Measurements from ENCODE around the gene DDR1.
"Not testable (repeated sequence)": the region's sequence is repeated elsewhere in the genome, so short reads cannot be mapped to it uniquely, and the experiment has no call there.

DDR1 gene

DNA sequence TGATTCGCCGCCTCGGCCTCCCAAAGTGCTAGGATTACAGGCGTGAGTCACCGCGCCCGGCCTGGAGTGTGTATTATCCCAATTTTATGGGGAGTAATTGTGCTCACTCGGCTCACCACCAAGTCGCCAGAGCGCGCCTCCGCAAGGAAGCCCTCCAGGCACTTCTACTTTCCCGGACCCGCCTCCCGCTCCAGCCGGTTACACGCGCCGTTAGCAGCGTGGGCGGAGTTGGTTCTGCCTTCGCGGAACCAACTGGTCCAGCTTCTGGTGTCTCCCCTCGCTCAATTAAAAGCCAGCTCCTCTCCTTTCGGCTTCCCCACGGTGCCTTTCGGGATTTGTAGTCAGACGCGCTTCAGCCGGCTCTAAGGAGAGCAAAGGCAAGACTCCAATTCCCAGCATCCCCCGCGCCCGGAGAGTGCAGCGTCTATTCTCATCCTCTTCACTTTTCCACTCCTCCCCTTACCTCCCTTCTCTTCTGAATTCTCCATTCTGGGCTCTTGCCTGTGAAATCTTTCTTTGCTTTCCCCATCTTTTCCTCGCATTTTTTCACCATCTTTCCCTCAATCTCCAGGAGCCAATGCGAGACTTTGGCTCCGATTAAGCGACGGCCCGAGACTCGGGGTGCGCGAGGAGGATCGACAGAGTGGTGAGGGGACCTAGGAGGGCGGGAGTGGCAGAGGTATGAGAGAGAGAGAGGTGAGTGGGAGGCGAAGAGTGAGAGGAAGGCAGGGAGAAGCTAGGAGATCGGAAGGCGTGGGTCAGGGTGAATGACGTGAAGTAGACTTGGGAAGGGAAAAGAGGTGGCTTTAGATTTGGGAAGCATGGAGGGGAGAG lies 23.7 kb downstream of the DDR1 start, which contains the start of gene GTF2H4:
TSS of gene GTF2H4 (plus strand) at position 450 of the 834 bp plus-strand sequence.
- ChIA-PET POLR2A (no interaction called here), CTCF (interaction anchor here (1.0 to 1.5 kb wide), 6 partner anchors 29 to 179 kb away, joined by 3 to 5 read pairs (median 3); no protein-coding TSS in a partner anchor)
- DNase-seq (ENCODE audit: extremely low spot score) = peak; percentile 94
- TF ChIP-seq, protein P1, sequence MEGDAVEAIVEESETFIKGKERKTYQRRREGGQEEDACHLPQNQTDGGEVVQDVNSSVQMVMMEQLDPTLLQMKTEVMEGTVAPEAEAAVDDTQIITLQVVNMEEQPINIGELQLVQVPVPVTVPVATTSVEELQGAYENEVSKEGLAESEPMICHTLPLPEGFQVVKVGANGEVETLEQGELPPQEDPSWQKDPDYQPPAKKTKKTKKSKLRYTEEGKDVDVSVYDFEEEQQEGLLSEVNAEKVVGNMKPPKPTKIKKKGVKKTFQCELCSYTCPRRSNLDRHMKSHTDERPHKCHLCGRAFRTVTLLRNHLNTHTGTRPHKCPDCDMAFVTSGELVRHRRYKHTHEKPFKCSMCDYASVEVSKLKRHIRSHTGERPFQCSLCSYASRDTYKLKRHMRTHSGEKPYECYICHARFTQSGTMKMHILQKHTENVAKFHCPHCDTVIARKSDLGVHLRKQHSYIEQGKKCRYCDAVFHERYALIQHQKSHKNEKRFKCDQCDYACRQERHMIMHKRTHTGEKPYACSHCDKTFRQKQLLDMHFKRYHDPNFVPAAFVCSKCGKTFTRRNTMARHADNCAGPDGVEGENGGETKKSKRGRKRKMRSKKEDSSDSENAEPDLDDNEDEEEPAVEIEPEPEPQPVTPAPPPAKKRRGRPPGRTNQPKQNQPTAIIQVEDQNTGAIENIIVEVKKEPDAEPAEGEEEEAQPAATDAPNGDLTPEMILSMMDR (IDR thresholded peaks at IDR 0.05; ENCODE audit: control extremely low read depth, extremely low read depth, low read depth, missing control alignments) = no peak

- ChIA-PET POLR2A (no interaction called here), CTCF (interaction anchor here (0.7 to 1.5 kb wide), 2 partner anchors 12 to 30 kb away, joined by 3 to 5 read pairs; no protein-coding TSS in a partner anchor)
- TF ChIP-seq, protein P1 (IDR thresholded peaks at IDR 0.05; ENCODE audit: control extremely low read depth, extremely low read depth, low read depth, missing control alignments) = no peak
- no peak for DNase-seq (ENCODE audit: extremely low spot score)
These were observed 24.4 kb downstream of the DDR1 start for GRCh38 chr6:30908700-30909099.

GRCh38 chr6:30910473-30910872 lies 26.2 kb downstream of the DDR1 start:
- POLR2A ChIA-PET; DNase-seq (ENCODE audit: extremely low spot score): not testable (repeated sequence)
- CTCF ChIA-PET = interaction anchor here (0.7 to 1.3 kb wide), 2 partner anchors 10 to 286 kb away, joined by 3 read pairs; no protein-coding TSS in a partner anchor

DNA sequence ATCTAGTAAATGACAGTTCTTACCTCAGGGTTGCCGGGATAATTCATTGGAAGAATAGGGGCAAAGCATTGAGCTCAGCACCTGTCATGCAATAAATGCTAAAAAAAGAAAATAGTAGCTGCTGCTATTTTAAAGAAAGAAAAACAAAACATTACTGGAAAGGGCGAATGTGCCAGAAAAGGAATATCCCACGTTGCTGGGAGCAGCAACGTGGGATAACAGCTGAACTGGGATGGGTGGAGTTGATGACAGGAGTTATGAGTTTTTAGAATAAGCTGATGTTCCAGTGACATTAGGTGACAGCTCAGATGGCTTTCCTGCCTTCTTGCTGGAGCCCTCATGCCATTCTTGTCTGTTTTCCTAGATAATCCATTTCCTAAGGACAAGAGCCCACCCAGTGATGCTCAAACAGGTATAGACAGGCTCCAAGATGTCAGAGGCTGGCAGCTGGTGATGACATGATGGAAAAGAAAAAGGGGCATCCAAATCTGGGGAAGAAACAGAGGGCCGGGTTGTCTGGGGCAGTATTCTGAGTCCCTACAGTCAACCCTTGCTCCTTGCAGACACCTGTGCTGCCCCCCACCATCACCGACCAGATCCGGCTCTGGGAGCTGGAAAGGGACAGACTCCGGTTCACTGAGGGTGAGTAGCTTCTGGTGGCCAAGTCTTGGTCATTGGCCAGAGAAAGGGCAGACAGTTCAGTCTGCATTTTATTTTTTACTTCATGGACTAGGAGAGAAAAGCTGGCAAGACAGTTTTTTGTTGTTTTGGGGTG lies 28.6 kb downstream of the DDR1 start:
- no peak for DNase-seq (ENCODE audit: extremely low spot score)
- ChIA-PET POLR2A (interaction anchor here (0.6 to 1.3 kb wide), 5 partner anchors 9 to 550 kb away, joined by 3 to 7 read pairs (median 3); no protein-coding TSS in a partner anchor), CTCF (interaction anchor here (0.9 to 7.6 kb wide), 21 partner anchors 8 to 234 kb away, joined by 3 to 115 read pairs (median 21); partner anchors contain the start of gene DDR1)
- TF ChIP-seq, protein P1 (IDR thresholded peaks at IDR 0.05; ENCODE audit: control extremely low read depth, extremely low read depth, low read depth, missing control alignments) = no peak

DNA sequence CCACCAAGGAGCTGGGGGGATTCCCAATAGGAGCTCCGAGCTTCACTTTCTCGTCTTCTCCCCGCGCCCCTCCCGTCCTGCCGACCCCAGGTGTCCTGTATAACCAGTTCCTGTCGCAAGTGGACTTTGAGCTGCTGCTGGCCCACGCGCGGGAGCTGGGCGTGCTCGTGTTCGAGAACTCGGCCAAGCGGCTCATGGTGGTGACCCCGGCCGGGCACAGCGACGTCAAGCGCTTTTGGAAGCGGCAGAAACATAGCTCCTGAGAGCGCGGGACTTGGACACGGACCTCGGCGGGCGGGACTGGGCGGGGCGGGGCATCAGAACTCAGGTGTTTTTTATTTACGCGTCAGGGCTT lies 29.4 kb downstream of the DDR1 start:
- CTCF ChIA-PET = interaction anchor here (0.9 to 7.6 kb wide), 26 partner anchors 9 to 381 kb away, joined by 3 to 115 read pairs (median 10); partner anchors contain the start of genes DDR1 and DHX16
- TF ChIP-seq, protein P1 (IDR thresholded peaks at IDR 0.05; ENCODE audit: control extremely low read depth, extremely low read depth, low read depth, missing control alignments) = no peak
- no peak for DNase-seq (ENCODE audit: extremely low spot score)
- POLR2A ChIA-PET = interaction anchor here (0.6 to 1.3 kb wide), 6 partner anchors 10 to 549 kb away, joined by 3 to 7 read pairs (median 3); no protein-coding TSS in a partner anchor

DNA sequence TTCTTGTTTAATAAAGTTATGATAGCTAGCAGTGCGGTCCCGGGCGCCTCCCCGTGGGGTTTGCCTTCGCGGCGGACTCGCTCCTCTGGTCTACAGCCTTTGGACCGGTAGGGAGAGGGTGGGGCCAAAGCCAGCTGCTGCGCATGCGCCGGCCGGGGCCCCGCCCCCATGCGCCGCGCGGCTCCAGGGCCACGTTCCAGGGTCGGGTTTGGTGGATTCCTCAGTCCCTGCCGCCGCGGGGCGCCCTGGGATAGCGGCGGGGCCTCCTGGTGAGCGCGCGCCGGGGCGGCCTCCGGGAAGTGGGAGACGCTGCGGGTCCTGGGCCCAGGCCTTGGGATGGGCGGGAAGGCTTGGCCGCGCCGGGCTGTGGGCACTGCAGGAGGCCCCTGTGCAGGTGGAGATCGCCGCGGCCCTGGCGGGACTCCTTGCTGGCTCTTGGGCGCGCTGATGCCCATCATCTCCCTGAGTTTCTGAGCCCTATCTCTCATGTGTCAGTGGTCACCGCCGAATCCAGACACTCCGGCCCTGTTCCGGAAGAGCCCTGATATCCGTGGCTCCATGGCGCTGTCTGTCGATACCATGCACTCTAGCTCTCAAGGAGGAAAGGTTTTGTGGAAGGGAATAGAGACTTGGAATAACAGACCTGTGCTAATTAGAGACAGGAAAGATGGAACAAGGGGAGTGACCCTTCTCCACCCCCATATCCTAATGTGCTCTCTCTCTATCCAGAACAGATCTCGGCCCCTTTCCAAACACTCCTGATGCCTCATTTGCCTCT lies 29.9 kb downstream of the DDR1 start, which contains the start of gene VARS2:
TSS of gene VARS2 (plus strand) at position 163 of the 778 bp plus-strand sequence. CDS start at position 762, 599 bp downstream.
- peak; percentile 99 for DNase-seq (ENCODE audit: extremely low spot score)
- CTCF ChIA-PET = interaction anchor here (0.9 to 7.6 kb wide), 32 partner anchors 9 to 382 kb away, joined by 3 to 115 read pairs (median 9); partner anchors contain the start of genes DDR1 and DHX16
- POLR2A ChIA-PET = interaction anchor here (0.6 to 1.3 kb wide), 5 partner anchors 10 to 549 kb away, joined by 3 to 7 read pairs (median 3); no protein-coding TSS in a partner anchor
- TF ChIP-seq, protein P1 (IDR thresholded peaks at IDR 0.05; ENCODE audit: control extremely low read depth, extremely low read depth, low read depth, missing control alignments) = peak; percentile 17
